Measurements from ENCODE around the gene FEM1B.

The FEM1B gene

GRCh38 chr15:68313501-68314410 lies 36.2 kb downstream of the FEM1B start:
- no peaks in the 10 kb centered on the region for H3K9me3 ChIP-seq (ENCODE audit: control insufficient read depth, low read length)
- no peak for DNase-seq (ENCODE audit: low read depth)
- H3K9ac ChIP-seq (ENCODE audit: low read length): no peak overlapping the region
- peaks cover 4% of the 10 kb centered on the region for H3K27me3 ChIP-seq (replicated peaks; ENCODE audit: control insufficient read depth, insufficient read depth, low read length)
- peaks cover 6% of the 10 kb centered on the region for H3K4me1 ChIP-seq (ENCODE audit: control insufficient read depth, insufficient read depth, low read length)
- H3K4me3 ChIP-seq (ENCODE audit: low read length): no peak overlapping the region
- H3K36me3 ChIP-seq (ENCODE audit: control insufficient read depth, insufficient read depth, low read length, severe bottlenecking): no peaks in the 10 kb centered on the region

- no peak overlapping the region for H3K9ac ChIP-seq (ENCODE audit: low read length)
- peaks cover 4% of the 10 kb centered on the region for H3K27me3 ChIP-seq (replicated peaks; ENCODE audit: control insufficient read depth, insufficient read depth, low read length)
- no peaks in the 10 kb centered on the region for H3K36me3 ChIP-seq (ENCODE audit: control insufficient read depth, insufficient read depth, low read length, severe bottlenecking)
- no peak for DNase-seq (ENCODE audit: low read depth)
- H3K9me3 ChIP-seq (ENCODE audit: control insufficient read depth, low read length): no peaks in the 10 kb centered on the region
- no peaks in the 10 kb centered on the region for H3K4me1 ChIP-seq (ENCODE audit: control insufficient read depth, insufficient read depth, low read length)
- no peak overlapping the region for H3K4me3 ChIP-seq (ENCODE audit: low read length)
These were observed 37.0 kb downstream of the FEM1B start for GRCh38 chr15:68314563-68314962.

GRCh38 chr15:68315035-68315434 lies 37.5 kb downstream of the FEM1B start:
- H3K4me3 ChIP-seq (ENCODE audit: low read length): no peak overlapping the region

GRCh38 chr15:68315495-68316031 lies 38.0 kb downstream of the FEM1B start:
- H3K9me3 ChIP-seq (ENCODE audit: control insufficient read depth, low read length): no peaks in the 10 kb centered on the region
- no peak overlapping the region for H3K9ac ChIP-seq (ENCODE audit: low read length)
- DNase-seq (ENCODE audit: low read depth): no peak
- H3K27me3 ChIP-seq (replicated peaks; ENCODE audit: control insufficient read depth, insufficient read depth, low read length): peaks cover 4% of the 10 kb centered on the region
- H3K4me3 ChIP-seq (ENCODE audit: low read length): no peak overlapping the region
- no peaks in the 10 kb centered on the region for H3K36me3 ChIP-seq (ENCODE audit: control insufficient read depth, insufficient read depth, low read length, severe bottlenecking)
- H3K4me1 ChIP-seq (ENCODE audit: control insufficient read depth, insufficient read depth, low read length): no peaks in the 10 kb centered on the region

More at GRCh38 chr15:68315035-68315434, 37.5 kb downstream of the FEM1B start:
- H3K9me3 ChIP-seq (ENCODE audit: control insufficient read depth, low read length): no peaks in the 10 kb centered on the region
- no peak overlapping the region for H3K9ac ChIP-seq (ENCODE audit: low read length)
- peaks cover 4% of the 10 kb centered on the region for H3K27me3 ChIP-seq (replicated peaks; ENCODE audit: control insufficient read depth, insufficient read depth, low read length)
- H3K4me1 ChIP-seq (ENCODE audit: control insufficient read depth, insufficient read depth, low read length): no peaks in the 10 kb centered on the region
- no peak for DNase-seq (ENCODE audit: low read depth)
- H3K36me3 ChIP-seq (ENCODE audit: control insufficient read depth, insufficient read depth, low read length, severe bottlenecking): no peaks in the 10 kb centered on the region

- Histone ChIP-seq H3K4me1 (ENCODE audit: control insufficient read depth, insufficient read depth, low read length) (no peaks in the 10 kb centered on the region), H3K9ac (ENCODE audit: low read length) (no peak overlapping the region), H3K27me3 (replicated peaks; ENCODE audit: control insufficient read depth, insufficient read depth, low read length) (peaks cover 4% of the 10 kb centered on the region), H3K36me3 (ENCODE audit: control insufficient read depth, insufficient read depth, low read length, severe bottlenecking) (no peaks in the 10 kb centered on the region), H3K4me3 (ENCODE audit: low read length) (no peak overlapping the region), H3K9me3 (ENCODE audit: control insufficient read depth, low read length) (no peaks in the 10 kb centered on the region)
- no peak for DNase-seq (ENCODE audit: low read depth)
These were observed 38.7 kb downstream of the FEM1B start for GRCh38 chr15:68316061-68316804.

GRCh38 chr15:68317281-68318007 lies 39.9 kb downstream of the FEM1B start:
- Histone ChIP-seq H3K27me3 (replicated peaks; ENCODE audit: control insufficient read depth, insufficient read depth, low read length) (peaks cover 9% of the 10 kb centered on the region), H3K36me3 (ENCODE audit: control insufficient read depth, insufficient read depth, low read length, severe bottlenecking) (no peaks in the 10 kb centered on the region), H3K4me3 (ENCODE audit: low read length) (no peak overlapping the region), H3K9me3 (ENCODE audit: control insufficient read depth, low read length) (no peaks in the 10 kb centered on the region), H3K4me1 (ENCODE audit: control insufficient read depth, insufficient read depth, low read length) (no peaks in the 10 kb centered on the region), H3K9ac (ENCODE audit: low read length) (no peak overlapping the region)
- DNase-seq (ENCODE audit: low read depth): no peak

- Histone ChIP-seq H3K9ac (ENCODE audit: low read length) (no peak overlapping the region), H3K9me3 (ENCODE audit: control insufficient read depth, low read length) (no peaks in the 10 kb centered on the region), H3K27me3 (replicated peaks; ENCODE audit: control insufficient read depth, insufficient read depth, low read length) (peaks cover 9% of the 10 kb centered on the region), H3K4me3 (ENCODE audit: low read length) (no peak overlapping the region), H3K36me3 (ENCODE audit: control insufficient read depth, insufficient read depth, low read length, severe bottlenecking) (no peaks in the 10 kb centered on the region), H3K4me1 (ENCODE audit: control insufficient read depth, insufficient read depth, low read length) (no peaks in the 10 kb centered on the region)
- no peak for DNase-seq (ENCODE audit: low read depth)
These were observed 40.7 kb downstream of the FEM1B start for GRCh38 chr15:68318008-68318835.

- Histone ChIP-seq H3K4me1 (ENCODE audit: control insufficient read depth, insufficient read depth, low read length) (no peaks in the 10 kb centered on the region), H3K36me3 (ENCODE audit: control insufficient read depth, insufficient read depth, low read length, severe bottlenecking) (no peaks in the 10 kb centered on the region), H3K9me3 (ENCODE audit: control insufficient read depth, low read length) (no peaks in the 10 kb centered on the region), H3K4me3 (ENCODE audit: low read length) (no peak overlapping the region), H3K27me3 (replicated peaks; ENCODE audit: control insufficient read depth, insufficient read depth, low read length) (peaks cover 9% of the 10 kb centered on the region), H3K9ac (ENCODE audit: low read length) (no peak overlapping the region)
- DNase-seq (ENCODE audit: low read depth): no peak
These were observed 41.7 kb downstream of the FEM1B start for GRCh38 chr15:68318931-68319909.

GRCh38 chr15:68319997-68320396 lies 42.5 kb downstream of the FEM1B start:
- Histone ChIP-seq H3K9me3 (ENCODE audit: control insufficient read depth, low read length) (no peaks in the 10 kb centered on the region), H3K27me3 (replicated peaks; ENCODE audit: control insufficient read depth, insufficient read depth, low read length) (peaks cover 9% of the 10 kb centered on the region), H3K4me1 (ENCODE audit: control insufficient read depth, insufficient read depth, low read length) (no peaks in the 10 kb centered on the region), H3K9ac (ENCODE audit: low read length) (no peak overlapping the region), H3K36me3 (ENCODE audit: control insufficient read depth, insufficient read depth, low read length, severe bottlenecking) (no peaks in the 10 kb centered on the region), H3K4me3 (ENCODE audit: low read length) (no peak overlapping the region)
- no peak for DNase-seq (ENCODE audit: low read depth)
